Stimulated activated naive CD8-positive, alpha-beta T cell treated with anti-CD3 and anti-CD28 coated beads, Interleukin-15, Interleukin-2, amounts not matched to agents 100 U/mL and 50 U/mL, for 24 hours (primary cell): ENCODE data around the gene TMEM259.

Experiments used
- ATAC-seq: fragments of 150-1000 bp; cut with Tn5 transposase; one replicate; pipeline ENCODE4 v1.10.0; 2021
- DNase-seq: peaks from one replicate; pipeline ENCODE4 v3.0.0; 2021

Gene TMEM259

DNA sequence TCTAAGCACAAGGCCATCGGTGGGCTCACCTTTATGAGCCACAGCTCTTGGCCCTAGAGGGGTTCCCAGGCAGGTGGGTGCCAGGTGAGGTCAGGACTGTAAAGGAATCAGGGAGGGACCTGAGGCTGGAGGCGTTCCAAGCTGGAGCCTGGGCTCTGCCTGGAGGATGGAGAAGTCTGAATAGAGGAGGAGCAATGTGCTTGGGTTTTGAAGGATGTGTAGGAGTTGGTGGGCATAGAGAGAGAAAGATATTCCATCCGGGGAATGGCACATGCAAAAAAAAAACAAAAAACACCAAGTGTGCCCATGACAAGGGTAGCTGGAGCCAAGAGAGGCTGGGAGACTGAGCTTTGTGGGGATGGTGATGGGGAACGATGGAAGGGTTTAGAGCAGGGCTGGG lies 18.3 kb downstream of the TMEM259 start:
- DNase-seq = no peak
- ATAC-seq = no peak

DNA sequence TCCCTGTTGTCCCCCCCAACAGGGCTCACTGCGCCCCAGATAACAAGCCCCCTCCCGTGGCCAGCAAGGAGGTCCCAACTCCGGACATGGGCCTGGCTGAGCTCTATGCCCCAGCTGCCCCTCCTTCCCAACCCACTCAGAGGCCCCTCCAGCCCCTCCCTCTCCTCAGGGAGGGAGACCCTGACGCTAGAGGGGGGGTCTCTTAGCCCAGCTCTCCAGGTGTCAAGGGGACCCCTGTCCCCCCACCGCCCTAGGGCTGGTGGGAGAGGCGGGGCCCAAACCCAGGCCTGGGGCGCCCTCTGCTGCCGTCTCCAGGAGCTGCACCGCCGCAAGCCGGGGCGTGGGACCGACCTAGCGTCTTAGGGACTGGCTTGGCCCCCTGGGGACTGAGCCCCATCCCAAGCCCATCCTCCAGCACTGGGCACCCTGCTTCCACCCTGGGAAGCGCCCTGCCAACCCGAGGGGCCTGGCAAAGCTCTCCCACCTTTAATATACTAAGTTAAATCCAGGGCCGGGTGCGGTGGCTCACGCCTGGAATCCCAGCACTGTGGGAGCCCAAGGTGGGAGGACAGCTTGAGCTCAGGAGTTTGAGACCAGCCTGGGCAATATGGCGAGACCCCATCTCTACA lies 19.3 kb downstream of the TMEM259 start:
- DNase-seq = peak; percentile 83

DNA sequence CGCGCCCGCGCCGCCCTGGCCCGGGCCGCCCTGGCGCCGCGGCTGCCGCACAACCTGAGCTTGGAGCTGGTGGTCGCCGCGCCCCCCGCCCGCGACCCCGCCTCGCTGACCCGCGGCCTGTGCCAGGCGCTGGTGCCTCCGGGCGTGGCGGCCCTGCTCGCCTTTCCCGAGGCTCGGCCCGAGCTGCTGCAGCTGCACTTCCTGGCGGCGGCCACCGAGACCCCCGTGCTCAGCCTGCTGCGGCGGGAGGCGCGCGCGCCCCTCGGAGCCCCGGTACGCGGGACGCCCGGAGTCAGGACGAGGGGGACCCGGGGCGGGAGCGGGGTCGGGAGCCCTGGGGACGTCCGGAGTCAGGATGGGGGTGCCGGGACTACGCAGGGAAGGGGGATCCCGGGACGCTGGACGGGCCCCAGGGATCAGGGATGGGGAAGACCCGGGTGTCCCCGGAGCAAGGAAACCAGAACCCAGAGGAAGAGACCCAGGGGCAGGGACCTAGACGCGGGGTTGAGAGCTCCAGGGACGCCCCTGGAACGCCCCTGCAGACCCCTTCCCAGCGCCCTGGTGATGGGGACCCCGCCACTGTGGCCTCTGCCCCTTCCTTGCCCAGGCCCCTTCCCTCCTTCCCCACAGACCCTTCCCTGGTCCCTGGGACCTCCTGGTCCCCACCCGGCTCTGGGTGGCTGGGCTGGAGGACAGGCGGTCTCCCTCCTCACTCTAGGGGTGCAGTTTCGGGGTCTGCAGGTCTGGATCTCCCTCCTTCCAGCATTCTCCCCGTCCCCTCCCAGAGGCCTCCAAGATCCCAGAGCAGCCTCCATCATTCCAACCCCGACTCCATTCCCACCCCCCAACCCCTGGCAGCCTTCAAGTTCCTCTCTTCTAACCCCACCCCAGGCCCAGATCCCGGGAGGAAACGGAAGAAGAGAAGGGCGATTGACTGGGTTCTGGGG lies 20.1 kb downstream of the TMEM259 start:
- no peak for ATAC-seq
- DNase-seq = no peak

More for the DNA sequence above, 19.3 kb downstream of the TMEM259 start:
- peak; percentile 56 for ATAC-seq

DNA sequence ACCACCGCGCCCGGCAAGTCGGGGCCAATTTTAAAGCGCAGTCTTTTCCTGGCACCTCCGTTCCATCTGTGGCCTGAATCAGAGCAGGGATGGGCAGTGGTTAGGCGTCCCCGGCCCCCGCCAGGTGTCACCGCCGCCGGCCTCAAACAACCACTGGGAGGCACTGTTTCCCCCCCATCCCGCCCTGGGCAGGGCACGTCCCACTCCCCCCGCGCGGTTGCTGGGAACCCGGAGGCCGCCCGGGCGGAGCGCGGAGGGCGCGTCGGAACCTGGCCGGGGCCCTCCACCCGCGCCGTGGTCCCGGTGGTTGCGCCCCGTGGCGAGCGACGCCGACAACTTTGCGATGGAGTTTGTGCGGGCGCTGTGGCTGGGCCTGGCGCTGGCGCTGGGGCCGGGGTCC lies 20.8 kb downstream of the TMEM259 start, which contains the start of gene GRIN3B:
GRIN3B (plus strand) TSS at position 325 of the 400 bp plus-strand sequence; CDS start at position 344, 19 bp downstream.
- ATAC-seq (peak; percentile 8), DNase-seq (peak; percentile 77)

DNA sequence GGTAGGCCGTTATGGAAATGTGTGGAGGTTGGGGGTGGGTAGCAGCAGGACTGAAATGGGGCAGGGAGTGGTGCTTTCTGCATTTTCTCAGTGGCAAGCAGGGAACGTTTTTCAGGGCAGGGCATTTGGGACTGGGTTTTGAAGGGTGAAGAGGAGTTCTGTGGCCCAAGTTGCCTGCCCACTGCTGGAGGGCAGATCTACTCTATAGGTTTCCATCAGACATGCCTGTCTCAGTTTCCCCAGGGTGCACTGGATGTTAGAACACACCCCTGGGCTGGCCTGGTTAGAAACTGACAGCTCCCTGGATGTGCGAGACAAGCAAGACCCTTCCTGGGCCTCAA lies 21.6 kb downstream of the TMEM259 start:
- no peak for ATAC-seq
- no peak for DNase-seq

DNA sequence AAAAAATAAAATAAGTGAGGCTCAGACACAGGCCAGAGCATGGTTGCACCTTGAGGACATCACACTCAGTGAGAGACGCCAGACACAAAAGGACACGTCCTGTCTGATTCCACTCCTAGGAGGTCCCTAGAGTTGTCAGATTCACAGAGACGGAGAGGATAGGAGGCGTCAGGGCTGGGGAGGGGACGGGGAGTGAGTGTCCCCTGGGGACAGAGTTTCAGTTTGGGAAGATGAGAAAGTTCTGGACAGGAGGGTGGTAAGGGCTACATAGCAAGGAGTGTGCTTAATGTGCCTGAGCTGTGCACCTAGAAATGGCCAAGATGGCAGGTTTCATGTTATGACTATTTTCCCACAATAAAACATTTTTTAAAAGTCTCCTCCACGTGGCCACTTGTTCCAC lies 22.9 kb downstream of the TMEM259 start:
- DNase-seq (no peak), ATAC-seq (no peak)

DNA sequence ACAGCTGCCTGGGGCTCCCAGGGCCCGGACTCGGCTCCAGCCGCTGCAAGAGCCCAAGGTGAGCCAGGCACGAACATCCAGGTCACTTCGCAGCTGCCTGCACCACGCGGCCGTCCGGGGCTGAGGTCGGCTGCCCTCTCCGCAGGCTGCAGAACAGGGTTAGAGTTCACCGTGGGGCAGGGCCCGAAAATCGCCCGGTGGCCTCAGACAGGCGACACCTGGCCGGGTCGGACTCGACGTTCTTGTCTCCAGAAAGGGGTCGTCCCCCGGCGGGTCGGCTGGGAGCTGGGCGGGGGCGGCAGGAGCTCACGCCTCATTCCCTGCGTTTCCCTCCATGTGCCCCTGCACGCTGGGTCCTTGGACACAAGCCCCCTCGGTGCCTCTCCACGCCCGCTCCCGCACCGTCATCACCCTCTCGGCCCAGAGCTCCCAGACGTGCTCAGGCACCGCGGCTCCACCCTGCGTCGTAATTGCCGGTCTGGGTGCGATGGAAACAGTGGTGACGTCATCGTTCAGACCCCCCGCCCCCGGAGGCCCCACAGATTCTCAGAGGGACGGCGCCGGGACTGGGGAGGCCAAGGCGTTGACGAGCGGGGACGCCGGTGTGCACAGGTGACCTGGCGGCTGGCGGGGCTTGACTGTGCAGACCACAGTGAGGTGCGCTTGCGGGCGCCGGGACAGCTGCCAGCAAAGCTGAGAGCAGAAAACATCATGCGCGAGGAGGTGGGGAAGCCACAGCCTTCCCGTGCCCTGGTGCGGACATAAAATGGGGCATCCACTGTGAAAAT lies 24.7 kb downstream of the TMEM259 start:
- ATAC-seq (peak; percentile 62), DNase-seq (peak; percentile 74)

DNA sequence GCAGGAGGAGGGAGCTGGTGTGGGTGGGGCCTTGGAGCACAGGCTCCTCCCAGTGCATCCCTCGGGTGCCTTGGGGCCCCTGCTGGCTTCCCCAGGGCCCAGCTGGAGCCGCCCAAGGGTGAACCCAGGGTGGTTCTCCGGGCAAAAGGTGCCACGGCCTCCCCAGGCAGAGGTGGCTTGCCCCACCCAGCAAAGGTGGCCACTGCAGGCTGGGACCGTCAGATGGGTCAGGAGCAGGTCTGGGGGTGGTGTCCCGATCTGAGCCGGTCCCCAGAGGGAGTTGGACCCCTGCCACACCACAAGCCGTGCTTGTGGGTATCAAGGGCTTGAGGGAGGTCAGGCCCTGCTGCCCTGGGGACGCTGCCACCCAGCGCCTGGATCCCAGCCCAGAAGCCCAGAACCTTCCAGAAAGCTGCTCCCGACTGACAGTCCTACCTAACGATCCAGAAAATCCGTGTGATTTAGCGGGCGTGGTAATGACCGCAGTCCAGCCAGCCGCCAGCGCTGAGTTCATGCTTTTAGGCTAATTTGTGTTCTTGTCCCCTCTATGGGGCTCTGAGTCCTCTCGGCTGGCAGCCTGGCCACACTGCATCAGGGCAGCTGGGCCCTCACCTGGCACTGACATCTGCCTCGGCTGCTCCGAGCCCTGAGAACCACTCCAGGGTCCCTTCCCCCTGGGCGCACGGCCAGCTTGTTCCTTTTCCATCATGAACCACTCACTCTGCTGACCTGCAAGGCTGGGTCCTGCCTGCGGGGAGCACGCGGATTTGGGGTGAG lies 25.7 kb downstream of the TMEM259 start:
- DNase-seq (no peak), ATAC-seq (no peak)

DNA sequence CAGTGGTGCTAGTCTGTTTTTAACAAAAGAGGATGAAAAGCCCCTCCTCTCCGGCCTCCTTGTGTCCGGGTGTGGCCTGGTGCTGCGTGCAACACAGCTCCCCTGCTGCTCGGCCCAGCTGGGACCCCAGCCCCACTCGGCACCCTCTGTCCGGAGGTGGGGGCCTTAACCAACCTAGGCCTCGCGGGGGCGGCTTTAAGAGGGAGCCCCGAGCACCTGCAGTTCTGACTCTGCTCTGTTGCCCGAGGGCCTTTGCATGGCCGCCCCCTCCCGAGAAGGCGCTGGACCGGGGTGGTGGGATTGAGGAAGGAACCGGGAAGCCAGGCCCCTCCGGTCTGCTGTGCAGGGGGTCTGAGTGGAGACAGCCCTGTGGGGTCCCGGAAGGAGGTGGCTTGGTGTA lies 26.4 kb downstream of the TMEM259 start:
- ATAC-seq (no peak), DNase-seq (no peak)

DNA sequence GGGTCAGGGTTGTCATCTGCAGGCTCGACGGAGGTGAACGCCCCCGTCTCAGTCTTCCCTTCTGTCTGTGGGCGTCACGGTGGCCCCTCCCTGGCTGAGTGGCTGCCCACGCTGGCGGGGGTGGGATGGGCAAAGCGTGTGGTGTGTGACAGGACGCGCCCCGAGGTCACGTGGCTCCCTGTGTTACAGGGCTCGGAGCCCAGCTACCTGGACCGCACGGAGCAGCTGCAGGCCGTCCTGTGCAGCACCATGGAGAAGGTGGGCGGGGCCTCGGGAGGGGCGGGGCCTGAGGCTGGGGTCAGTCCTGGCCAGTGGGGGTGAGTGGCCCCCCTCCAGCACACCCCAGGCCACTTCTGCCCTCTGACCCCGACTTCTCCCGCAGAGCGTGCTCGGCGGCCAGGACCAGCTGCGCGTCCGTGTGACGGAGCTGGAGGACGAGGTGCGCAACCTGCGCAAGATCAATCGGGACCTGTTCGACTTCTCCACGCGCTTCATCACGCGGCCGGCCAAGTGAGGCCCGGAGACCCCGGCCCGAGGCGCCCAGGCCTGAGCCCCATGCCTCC lies 27.0 kb downstream of the TMEM259 start:
- ATAC-seq = no peak
- DNase-seq = no peak

DNA sequence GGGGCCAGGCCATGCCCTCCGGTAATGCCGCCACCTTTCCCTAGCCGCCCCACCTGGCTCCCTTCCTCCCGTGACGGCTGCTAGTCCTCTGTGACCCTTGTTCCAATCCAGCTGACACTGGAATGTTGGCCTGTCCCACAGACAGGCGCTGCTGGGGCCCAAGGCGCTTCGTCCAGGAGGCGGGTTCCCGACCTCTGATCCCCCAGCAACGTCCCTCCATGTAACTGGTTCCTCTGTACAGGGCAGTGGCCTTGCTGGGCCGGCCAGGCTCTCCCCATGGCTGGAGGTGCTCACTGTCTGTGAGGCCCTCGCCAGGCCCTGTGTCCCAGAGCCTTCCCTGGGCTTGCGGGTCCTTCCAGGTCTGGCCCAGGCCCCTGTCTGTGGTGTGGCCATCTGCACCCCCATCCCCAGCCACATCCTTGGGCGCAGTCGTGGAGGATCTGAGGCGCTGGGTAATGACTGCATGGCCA lies 27.5 kb downstream of the TMEM259 start:
- DNase-seq = no peak
- ATAC-seq = no peak

DNA sequence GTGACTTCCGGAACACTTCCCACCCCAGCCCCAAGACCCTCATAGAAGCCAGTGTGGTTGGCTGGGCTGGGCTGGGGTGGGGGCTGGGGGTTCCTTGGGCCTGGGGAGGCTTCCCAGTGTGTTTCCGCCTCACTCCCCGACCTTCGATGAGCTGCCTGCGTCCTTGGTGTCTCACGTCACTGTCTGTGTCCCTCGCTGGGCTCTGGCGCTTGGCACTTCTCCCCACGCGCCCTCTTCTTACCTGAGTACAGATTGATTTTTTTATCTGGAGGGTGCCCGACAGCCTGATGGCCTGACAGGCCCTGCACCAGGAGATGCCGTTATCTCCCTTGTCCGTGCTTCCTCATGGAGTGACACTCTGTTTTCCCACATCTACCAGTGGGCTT lies 28.3 kb downstream of the TMEM259 start:
- no peak for ATAC-seq
- no peak for DNase-seq

DNA sequence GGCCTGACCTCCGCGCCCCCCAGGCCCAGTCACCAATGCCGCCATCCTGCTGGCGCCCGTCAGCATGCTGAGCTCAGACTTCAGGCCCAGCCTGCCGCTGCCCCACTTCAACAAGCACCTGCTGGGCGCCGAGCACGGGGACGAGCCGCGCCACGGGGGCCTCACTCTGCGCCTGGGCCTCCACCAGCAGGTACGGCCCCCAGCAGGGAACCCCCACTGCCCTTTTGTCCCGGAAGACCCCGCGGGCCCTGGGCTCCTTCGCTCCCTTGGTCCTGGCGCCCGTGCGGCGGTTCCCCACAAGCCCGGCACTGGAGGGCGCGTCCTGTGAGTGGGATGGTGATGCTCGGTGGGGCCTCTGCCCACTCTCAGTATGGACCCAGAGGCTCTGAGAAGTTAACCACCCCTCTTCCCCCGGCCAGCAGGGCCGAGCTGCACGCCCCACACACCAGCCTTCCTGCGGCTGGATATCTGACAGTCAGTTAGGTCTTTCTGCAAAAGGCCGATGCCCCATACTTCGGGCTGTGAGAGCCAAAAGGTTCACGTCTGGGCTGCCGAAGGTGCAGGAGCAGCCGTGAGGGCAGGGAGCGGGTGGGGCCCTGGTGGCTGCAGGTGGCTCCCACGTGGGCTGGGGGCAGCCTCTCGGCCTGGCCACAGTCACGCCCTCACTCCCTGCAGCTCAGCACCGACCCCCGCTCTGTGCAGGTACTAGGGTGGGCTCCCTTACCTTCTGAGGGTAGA lies 28.8 kb downstream of the TMEM259 start:
- ATAC-seq (no peak), DNase-seq (no peak)

DNA sequence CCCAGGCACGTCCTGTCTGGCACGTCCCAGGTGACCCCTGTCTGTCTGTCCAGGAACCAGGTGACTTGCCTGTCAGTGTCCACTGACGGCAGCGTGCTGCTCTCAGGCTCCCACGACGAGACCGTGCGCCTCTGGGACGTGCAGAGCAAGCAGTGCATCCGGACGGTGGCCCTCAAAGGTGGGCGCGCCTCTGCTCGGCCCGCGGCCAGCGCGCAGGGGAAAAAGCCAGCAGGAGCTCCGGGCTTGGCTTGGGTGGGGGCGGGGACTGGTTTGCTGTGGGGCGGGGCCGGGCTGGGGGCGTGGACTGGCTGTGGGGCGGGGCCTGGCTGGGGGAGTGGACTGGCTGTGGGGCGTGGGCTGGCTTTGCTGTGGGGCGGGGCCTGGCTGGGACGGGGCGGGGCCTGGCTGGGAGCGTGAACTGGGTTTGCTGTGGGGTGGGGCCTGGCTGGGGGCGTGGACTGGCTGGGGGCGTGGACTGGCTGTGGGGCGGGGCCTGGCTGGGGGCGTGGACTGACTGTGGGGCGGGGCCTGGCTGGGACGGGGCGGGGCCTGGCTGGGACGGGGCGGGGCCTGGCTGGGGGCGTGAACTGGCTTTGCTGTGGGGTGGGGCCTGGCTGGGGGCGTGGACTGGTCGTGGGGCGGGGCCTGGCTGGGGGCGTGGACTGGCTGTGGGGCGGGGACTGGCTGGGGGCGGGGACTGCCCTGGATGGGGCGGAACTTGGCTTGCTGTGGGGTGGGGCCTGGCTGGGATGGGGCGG lies 29.6 kb downstream of the TMEM259 start:
- peak; percentile 42 for ATAC-seq
- peak; percentile 81 for DNase-seq

DNA sequence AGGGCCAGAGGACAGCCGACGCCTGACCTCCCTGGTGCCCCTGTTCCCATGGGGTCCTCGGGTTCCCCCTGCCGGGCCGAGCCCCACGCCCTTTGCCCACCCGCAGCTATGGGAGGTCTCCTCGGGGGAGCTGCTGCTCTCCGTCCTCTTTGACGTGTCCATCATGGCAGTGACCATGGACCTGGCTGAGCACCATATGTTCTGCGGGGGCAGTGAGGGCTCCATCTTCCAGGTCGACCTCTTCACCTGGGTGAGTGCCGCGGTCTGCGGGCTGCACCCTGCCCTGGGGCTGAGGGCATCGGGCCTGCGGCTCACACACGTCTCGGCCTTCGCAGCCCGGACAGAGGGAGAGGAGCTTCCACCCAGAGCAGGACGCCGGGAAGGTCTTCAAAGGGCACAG lies 30.2 kb downstream of the TMEM259 start:
- no peak for ATAC-seq
- no peak for DNase-seq

DNA sequence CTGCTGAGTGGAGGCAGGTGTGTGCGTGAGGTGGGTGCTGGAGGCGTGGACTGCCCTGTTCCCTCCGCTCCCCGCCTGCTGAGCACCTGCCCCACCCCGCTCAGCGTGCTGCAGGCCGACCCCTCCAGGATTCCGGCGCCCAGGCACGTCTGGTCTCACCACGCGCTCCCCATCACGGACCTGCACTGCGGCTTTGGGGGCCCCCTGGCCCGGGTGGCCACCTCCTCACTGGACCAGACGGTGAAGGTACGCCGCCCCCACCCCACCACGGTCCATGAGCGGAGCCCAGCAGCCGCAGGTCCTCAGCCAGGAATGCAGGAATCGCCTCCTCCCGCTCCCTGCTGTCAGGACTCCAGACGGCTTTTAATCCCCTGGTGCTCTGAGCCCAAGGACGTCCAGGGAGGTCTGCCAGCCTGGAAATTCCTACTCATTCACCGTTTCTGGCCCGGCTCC lies 30.8 kb downstream of the TMEM259 start:
- ATAC-seq = no peak
- DNase-seq = no peak

DNA sequence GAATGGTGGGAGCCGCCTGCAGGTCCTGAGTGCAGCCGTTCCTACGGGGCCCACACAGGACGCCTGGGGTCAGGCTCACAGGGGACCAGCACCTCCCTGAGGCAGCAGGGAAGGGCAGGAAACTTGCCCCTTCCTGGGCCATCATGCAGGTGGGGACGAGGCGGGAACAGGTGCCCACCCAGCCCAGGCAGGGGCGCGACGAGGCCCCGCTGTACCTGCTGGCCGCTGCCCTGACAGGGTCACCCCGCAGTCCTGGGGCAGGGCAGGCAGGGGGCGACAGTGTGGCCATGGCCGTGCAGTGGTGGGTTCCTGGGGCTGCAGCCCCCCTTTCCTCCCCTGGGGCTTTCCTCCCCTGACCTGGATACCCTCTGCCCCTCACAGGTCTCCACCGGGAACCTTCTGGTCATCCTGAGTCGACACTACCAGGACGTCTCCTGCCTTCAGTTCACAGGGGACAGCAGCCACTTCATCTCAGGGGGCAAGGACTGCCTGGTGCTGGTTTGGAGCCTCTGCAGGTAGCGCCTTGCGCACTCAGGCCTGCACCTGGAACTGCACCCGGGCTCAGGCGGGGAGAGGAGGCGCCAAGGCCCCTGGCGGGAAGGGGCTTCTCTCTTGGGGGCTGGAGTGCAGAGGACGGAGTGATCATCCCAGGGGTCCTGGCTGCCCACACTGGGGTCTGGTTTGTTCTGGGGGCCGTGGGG lies 31.4 kb downstream of the TMEM259 start:
- DNase-seq (no peak), ATAC-seq (no peak)

DNA sequence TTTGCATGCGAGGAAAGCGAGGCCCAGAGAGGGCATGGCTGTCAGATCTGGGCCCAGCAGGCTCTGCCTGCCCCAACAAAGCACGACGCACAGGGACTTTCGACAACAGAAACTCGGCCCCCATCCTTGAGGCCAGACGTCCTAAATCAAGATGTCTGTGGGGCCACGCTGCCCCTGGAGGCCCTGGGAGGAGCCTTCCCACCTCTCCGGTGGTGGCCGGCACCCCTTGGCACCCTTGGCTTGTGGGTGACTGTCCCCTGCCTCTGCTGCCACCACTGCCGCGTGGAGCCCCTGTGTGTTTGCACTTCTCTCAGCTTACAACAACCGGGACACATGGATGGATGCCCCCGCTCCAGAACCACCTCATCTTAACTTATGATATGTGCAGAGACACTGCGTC lies 32.4 kb downstream of the TMEM259 start:
- ATAC-seq (no peak), DNase-seq (no peak)

DNA sequence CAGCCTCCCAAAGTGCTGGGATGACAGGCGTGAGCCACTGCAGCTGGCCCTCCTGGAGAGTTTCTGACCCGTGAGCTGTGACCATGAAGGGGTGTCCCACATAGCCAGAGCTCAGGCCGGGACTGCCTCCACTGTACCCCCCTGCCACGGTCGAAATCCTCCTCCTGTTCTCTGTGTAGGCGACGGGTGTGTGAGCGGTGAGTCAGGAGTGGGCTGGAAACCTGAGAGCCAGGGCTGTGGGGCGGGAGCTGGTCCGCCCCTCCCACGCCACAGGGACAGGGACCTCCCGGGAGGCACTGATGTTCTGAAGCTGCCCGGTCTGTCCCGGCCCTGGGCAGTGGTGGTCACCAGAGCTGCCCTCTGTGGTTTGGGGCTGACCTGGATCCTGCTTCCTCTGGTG lies 32.8 kb downstream of the TMEM259 start:
- DNase-seq = no peak
- ATAC-seq = no peak
